Measurements from ENCODE around the gene SLC17A8. TPM values are rescaled to one million over a fixed set of nuclear protein-coding genes. Genes with fewer than 3 reads are reported as not detected.

The SLC17A8 gene
- polyA plus RNA-seq, 3 donors = 0.25 to 1.1 (median 0.49) TPM

DNA sequence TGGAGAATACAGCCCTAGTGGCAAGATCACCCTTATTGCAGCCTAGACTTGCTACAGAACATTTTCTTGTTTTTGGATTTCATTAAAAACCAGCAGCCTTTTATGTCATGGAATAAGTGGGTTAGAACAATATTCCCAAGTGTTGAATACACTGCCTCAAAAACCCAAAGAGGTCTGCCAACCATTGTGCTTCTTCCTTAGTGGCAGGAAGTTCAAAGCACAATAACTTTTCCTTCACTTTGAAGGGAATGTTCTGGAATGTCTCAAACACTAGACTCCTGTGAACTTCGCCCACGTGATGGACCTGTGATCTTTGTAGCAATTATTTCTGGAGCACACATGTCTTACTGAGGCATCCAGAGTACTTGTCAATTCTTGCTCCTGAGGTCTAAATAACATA, 8.5 kb downstream of the SLC17A8 start:
- no peak for DNase-seq

DNA sequence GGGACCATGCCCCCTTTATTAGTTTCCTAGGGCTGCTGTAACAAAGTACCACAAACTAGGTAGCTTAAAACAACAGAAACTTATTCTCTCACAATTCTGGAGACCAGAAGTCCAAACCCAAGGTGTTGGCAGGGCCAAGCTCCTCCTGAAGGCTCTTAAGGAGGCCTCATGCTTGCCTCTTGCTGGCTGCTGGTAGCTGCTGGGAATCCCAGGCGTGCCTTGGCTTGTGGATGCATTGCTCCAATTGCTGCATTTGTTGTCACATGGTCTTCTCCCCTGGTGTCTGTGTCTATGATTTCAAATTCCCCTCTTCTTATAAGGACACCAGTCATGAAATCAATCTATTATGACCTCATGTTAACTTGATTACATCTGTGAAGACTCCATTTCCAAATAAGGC, 11.2 kb downstream of the SLC17A8 start:
- no peak for DNase-seq

DNA sequence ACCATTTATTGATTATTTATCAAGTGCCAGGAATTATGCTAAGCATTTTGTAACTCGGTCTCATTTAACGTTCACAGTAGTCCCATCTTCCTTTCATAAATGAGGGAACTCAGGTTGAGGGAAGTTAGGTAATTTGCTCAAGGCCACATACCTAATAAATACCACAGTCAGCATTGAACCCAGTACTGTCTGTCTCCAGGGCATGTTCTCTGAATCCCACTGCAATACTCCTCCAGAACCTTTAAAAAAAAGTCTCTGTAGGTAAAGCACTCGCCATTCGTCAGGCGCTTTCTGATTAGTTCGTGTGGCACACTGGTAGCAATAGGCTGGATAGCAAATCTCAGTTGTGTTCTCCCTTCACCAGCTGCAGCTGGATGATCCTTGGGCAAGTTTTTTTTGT, 14.3 kb downstream of the SLC17A8 start:
- no peak for DNase-seq

DNA sequence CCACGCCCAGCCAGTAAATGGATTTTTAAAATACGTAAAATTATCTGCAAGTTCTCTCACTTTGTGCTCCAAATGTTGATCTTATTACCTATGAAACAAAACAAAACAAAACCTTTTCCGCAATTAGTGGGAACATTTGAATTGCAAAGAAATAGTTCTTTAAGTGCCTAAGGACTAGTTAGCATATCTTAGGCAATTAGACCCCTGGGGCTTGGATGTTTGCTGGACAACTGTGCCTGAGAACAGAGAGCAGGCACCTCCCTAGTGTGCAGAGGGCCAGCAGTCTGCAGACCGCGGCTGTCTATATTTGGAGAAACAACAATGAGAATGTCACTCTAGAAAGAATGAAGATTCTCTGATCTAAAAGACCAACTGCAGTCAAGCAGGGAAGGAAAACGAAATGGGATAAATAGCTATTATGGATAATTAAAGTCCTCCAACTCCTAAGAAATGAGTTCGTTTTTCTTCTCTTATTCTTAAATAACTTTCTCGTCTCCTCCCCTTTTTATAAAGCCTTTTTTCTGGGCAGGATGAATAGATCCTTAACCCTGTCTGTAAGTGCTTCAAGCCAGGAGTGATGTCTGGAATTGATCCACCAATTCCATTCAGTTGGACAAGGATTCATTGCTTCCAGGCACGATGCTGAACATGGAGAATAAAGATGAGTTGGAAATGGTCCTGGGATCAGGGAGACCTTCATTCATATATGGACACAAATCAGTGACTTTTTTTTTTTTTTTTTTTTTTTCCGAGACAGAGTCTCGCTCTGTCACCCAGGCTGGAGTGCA, 16.2 kb downstream of the SLC17A8 start:
- no peak for DNase-seq

DNA sequence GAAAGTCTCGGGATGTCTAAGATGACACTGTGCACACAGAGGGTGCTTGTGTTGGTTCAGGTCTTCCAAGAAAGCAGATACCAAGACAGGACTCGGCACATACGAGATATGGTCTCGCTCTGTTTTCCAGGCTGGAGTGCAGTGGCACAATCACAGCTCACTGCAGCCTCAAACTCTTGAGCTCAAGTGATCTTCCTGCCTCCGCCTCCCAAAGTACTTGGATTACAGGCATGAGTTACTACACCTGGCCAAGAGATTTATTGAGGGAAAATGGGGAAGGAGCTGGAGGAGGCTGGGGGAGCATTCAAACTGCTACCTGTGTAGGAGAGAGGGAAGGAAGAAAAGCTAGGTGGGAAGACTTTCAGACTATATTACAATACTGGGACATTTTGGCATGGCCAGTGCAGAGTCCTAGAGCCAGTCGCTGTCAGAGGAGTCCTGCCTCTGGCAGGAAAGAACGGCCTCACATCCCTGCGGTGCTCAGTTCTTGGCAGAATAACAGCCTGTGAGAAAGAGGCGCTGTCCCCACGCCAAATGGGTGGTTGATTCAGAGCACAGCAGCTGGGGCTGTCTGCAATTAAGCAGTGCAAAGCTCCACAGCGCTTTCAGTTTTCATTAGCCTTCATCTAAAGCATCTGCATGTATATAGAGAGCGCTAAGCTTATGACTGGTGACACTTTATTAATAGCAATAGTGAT, 18.3 kb downstream of the SLC17A8 start:
- peak; percentile 20 for DNase-seq

DNA sequence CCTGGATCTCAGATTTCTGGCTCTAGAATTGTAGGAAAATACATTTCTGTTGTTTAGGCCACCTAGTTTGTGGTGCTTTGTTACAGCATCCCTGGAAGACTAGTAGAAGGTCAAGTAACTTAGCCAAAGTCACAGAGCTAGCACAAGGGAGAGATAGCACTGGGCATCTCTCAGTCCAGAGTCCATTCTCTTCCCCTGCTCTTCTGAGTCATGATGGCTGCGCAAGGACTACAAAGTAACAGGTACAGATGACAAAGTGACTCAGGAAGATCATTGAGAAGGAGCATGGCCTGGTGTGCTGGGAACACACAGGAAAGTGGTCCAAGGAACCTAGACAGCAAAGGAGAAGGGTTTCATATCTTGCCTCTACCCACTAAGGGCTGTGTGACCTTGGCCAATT, 19.3 kb downstream of the SLC17A8 start:
- DNase-seq = no peak

DNA sequence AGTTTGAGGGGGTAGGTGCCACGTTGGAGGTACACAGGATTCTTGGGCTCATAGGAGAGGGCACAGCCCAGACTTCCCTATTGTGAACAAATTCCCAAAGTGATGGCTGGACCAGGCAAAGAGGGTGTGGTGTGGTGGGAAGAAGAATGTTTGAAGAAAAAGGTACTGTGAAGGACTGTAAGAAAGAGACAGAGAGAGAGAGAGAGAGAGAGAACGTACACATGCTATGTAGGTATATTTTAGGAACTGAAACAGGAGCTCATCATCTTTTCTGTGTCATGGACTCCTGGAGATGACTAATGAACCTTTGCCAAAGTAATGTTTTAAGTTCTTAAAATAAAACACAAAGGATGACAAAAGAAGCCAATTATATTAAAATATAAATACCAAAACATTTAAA, 24.5 kb downstream of the SLC17A8 start:
- no peak for DNase-seq

DNA sequence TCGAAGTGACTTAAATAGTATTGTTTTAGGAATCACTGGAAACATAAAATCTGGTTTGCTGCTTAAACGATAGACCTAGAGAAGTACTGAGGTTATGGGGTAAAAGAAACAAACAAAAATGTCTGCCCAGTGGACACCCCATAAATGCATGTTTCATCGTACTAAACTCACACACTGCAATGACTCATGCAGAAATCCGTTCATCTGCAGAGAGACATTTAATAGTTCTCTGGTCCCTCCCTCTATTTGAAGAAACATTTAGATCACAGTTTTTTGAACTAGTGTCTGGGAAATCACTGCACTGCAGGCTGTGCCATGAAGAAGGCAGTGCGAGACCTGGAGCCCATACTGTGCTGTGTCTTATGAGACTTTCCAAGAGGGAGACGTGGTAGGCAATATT, 25.5 kb downstream of the SLC17A8 start:
- DNase-seq = no peak

DNA sequence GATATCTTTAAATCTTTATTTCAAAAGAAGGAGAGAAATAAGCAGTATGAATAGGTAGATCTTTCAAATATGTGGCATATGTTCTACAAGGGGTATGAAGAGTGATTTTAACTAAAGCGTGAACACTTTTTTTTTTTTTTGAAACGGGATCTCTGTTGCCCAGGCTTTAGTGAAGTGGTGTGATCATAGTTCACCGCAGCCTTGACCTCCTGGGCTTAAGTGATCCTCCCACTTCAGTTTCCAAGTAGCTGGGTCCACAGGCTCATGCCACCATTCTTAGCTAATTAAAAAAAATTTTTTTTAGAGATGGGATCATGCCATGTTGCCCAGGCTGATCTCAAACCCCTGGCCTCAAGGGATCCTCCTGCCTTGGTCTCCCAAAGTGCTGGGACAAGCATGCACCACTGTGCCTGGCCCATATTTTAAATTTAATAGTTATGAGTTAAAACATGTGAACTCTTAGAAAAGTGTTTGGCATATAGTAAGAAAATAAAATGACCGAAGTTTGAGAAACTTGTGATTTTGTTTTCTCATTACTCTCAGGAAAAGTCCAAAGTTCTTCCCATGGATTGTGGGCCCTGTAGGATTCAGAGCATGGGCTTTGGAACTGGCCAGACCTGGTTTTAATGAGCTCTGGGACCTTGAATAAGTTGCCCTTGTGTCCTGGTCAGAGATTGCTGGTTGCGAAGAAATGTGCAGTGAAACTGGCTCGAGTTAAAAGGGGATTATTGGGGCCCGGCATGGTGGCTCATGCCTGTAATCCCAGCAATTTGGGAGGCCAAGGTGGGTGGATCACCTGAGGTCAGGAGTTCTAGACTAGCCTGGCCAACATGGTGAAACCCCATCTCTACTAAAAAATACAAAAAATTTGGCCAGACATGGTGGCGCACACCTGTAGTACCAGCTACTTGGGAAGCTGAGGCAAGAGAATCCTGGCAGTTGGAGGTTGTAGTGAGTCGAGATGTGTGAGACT, 27.0 kb downstream of the SLC17A8 start:
- DNase-seq = peak; percentile 12

DNA sequence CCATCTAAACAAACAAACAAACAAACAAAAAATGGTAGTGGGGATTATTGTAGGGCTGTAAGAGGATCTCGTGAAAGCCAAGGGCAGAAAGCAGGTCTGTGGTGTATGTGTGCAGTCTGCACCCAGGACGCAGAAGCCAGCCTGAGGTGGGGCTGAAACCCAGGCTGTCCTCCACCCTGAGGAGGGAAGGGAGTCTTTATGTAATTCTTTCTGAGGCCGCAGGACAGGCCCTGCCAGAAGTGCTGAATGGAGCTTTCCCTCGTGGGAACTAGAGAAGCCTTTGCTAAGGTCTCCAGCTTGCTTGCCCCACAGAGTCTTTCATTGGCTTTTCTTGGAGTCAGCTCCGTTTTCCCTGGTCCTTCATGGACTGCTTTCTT, 27.7 kb downstream of the SLC17A8 start:
- DNase-seq = no peak

DNA sequence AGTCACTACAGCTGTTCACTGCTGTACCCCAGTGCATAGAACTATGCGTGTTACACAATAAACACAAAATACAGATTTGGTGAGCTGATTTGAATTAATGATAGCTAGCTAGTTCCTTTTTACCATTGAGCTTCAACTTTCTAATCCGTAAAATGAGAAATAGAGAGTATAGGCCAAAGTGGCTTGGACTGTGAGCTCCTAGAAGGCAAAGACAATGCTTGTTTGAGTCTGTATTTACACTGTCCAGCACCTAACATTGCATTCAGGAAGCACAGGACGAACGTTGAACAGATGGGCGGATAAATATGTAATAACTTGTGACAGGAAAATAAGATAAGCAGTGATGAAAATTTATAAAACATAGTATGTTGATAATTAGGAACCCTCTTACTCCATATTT, 31.5 kb downstream of the SLC17A8 start:
- DNase-seq = no peak

DNA sequence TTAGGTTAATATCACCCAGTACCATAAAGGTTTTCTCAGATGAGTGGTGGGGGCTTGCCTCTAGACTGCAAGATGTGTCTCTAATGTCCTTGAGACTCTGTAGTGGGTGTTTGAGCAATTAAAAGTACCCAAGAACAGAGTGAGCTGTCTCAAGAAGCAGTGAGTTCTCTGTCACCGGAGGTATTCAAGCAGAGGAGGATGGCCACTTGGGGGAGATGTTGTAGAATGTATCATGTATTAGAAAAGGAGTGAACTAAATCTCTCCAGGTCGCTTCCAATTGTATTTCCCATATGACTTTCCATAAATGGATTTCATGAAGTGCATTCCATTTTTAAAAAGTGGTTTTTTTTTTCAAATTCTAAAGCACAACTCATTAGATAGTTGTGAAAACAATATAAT, 35.0 kb downstream of the SLC17A8 start:
- DNase-seq = no peak

DNA sequence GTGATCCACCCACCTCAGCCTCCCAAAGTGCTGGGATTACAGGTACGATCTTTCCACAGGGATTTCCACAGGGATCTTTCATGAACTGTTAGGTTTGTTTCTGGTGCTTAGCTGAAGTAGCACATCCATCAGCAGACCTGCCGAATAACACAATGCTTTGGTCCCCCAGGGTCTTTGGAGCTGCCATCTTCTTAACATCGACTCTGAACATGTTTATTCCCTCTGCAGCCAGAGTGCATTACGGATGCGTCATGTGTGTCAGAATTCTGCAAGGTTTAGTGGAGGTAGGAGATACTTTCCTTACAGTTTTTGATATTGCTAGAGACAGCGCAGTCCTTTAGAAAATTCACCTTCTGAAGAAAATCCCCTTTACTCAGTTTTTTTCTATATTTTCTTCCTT, 36.3 kb downstream of the SLC17A8 start:
- DNase-seq = no peak

DNA sequence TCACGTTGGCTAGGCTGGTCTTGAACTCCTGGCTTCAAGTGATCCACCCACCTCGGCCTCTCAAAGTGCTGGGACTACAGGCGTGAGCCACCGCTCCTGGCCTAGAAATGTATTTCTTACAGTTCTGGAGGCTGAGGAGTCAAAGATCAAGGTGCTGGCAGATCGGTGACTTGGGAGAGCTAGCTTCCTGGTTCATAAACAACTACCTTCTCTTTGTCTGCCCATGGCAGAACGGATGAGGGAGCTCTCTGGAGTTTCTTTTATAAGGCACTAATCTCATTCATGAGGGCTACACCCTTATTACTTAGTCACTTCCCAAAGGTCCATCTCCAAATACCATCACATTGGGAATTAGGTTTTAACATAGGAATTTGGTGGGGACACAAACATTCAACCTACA, 38.9 kb downstream of the SLC17A8 start:
- no peak for DNase-seq

DNA sequence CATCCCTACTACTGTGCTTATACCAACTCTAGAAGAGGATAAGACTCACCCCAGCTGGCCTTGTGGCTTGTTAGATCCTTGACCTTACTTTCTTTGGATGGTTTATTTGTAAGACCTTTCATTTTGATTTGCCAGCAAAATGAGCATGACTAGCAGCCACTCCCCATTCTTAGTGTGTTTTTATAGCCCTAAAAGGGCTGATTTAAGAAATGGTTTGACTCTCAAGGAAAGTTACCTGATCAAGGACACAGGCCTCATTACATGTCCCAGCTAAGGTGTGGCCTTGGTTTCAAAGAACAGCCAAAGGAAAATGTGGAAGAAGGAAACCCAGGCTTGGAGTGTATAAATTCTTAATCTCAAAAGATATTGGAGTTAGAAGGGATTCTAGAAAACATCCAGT, 41.4 kb downstream of the SLC17A8 start:
- no peak for DNase-seq

DNA sequence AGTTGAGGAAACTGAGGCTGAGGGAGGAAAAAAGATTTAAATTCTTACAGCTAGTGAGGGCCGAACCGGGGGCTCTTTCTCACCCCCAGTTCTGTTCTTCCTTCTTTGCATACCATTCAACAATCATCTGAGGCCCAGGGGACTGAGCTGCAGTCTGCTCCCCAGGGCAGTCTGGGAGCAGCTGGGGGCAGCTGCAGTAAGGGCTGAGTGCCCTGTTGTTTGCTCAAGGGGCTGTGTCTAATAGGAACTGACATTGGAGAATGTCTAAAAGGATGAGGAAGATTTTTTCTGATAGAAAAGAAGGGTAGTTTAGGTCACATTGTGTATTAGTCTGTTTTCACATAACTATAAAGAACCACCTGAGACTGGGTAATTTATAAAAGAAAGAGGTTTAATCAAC, 42.2 kb downstream of the SLC17A8 start:
- no peak for DNase-seq

DNA sequence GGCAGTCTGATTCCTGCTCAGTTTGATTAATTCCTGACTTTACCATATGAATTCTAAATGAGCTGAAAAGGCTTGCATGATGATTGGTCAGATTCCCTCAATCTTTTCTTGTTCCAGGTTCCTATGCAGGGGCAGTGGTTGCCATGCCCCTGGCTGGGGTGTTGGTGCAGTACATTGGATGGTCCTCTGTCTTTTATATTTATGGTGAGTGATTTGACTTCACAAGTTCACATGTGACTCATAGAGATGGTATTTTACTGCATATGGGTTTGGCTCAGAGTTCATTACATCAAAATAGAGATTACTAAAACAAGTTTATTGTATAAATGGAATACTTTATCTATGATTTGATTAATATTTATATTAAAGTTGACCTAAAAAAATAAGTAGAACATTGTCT, 44.8 kb downstream of the SLC17A8 start:
- DNase-seq = no peak

DNA sequence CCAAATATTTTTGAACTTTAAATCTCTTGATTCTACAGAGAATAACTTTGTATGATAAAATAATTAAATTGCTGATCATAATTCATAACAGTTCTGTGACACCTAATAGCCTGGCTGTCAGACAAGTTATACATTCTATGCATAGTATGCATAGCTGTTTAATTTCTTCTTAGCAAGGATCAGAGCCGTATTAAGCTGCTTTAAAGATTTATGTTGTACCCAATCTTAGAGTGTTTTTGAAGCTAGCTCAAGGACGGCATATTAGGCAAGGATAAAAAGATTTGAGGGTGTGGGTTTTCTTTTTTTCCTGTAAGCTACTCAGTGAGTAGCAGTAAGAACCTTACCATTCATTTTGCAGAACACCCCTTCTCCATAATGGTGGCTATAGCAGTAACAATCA, 45.9 kb downstream of the SLC17A8 start:
- DNase-seq = no peak

DNA sequence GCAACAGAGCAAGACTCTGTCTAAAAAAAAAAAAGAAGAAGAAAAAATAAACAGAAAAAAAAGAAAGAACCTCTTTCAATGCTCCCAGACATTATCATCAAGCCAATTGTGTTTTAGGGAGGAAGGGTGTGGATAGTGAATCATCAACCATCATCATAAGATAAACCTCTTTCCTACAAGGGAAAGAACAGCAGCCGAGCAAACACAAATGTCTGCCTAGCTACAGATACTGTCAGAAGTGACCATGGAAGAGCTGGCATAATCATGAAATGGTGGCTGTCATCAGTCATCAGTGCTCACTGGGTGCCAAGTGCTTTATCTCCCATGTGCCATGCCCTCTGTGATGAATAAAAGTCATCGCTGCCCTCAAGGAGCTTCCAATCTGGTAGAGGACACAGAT, 46.6 kb downstream of the SLC17A8 start:
- no peak for DNase-seq

DNA sequence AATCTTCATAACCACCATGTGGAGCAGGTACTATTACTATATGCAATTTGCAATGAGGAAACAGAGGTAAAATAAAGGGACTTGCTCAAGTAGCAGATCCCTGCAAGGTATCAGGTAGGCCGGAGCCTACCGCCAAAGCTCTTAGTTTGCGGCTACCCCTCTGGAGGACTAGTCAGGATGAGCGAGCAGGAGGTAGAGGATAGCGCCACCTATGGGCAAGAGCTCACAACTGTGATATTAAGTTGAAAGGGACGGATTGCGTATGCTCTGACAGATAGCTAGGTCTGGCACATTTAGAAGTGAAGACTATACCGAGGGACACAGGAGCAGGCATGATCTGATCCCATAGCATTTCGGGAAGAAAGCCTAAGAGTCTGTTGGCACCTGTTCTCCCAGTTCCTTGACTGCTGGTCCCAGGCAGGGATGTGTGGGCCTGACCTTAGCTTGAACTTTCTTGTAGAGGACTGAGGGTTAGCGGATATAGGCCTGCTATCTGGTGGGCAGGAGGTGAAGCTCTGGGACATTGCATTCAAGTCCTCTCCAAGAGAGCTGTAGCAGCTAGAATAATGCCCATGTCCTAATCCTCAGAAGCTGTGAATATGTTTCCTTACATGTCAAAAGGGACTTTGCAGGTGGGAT, 48.0 kb downstream of the SLC17A8 start:
- DNase-seq = peak; percentile 16

DNA sequence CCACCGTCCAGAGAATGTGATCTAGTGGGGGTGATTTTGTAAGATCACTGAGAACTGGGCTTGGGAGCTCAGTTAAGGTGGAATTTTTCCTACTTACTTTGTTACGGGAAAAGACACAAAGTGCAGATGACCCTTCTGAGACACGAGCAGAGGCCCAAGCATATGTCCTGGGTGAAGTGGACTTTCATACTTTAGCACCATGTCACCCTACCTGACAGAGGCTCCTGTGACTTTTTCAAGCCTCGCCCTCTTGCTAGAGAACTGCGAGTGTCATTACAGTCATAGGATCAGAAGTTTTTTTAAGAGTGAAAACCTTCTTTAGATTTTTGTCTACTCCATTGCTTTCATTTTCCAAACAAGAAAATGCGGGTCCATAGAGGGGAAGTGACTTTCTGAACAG, 56.1 kb downstream of the SLC17A8 start:
- no peak for DNase-seq

DNA sequence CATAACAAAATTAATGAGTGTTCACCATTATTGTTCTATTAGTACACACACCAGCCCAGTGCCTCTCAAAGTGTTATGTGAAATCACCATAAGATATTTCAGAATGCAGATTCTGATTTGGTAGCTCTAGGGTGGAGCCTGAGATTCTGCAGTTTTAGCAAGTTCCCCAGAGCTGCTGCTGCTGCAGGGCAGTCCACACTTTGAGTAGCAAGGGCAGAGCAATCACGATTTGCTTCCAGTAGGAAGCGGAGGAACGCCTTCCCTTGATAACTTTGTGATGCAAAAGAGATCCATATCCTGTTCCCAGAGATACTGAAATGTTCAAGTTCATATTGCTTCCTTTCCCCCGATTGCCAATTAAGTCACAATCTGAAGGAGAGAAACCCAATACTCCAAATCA, 57.9 kb downstream of the SLC17A8 start:
- no peak for DNase-seq

Measured in renal pelvis (tissue), 4 donors.